GM23338 (cell line): ENCODE data around the gene ENOX1. TPM values are rescaled to one million over a fixed set of nuclear protein-coding genes. Genes with fewer than 3 reads are reported as not detected.

Experiments used
- ATAC-seq: fragments of 200-7000 bp; cut with Tn5 transposase; 3 replicates; pipeline ENCODE4 v1.9.1; 2020
- DNase-seq: peaks from one replicate; pipeline ENCODE4 v3.0.0-alpha.2; 2015; ENCODE audit warnings: low spot score
- H2AFZ ChIP-seq: fragments of 200-600 bp; sonication (generic); 2 replicates; pipeline ENCODE4 v1.8.0; 2016; ENCODE audit warnings: antibody characterized with exemption, mild to moderate bottlenecking, moderate library complexity
- H3F3A ChIP-seq: fragments of 200-600 bp; sonication (generic); replicated peaks from 2 replicates; pipeline ENCODE4 v1.8.0; 2017; ENCODE audit warnings: antibody characterized with exemption, mixed run types, low read depth
- H3K27ac ChIP-seq: fragments of 200-600 bp; sonication (generic); 2 replicates; pipeline ENCODE4 v1.6.1; 2016; ENCODE audit warnings: low read depth
- H3K27me3 ChIP-seq: fragments of 200-600 bp; sonication (generic); 2 replicates; pipeline ENCODE4 v1.8.0; 2016; ENCODE audit warnings: mild to moderate bottlenecking, mixed run types, moderate library complexity; ENCODE audit not compliant: insufficient read depth
- H3K36me3 ChIP-seq: fragments of 200-600 bp; sonication (generic); 2 replicates; pipeline ENCODE4 v1.8.0; 2016; ENCODE audit warnings: mild to moderate bottlenecking; ENCODE audit not compliant: insufficient read depth
- H3K4me1 ChIP-seq: fragments of 200-600 bp; sonication (generic); 2 replicates; pipeline ENCODE4 v1.8.0; 2016; ENCODE audit warnings: mild to moderate bottlenecking, moderate library complexity; ENCODE audit not compliant: insufficient read depth
- H3K4me2 ChIP-seq: fragments of 200-600 bp; sonication (generic); 2 replicates; pipeline ENCODE4 v1.7.1; 2017; ENCODE audit warnings: mixed run types
- H3K4me3 ChIP-seq: fragments of 200-600 bp; sonication (generic); 2 replicates; pipeline ENCODE4 v1.6.1; 2016; ENCODE audit warnings: mixed run types
- H3K79me2 ChIP-seq: fragments of 200-600 bp; sonication (generic); replicated peaks from 2 replicates; pipeline ENCODE4 v1.8.0; 2017; ENCODE audit warnings: mild to moderate bottlenecking; ENCODE audit not compliant: insufficient read depth
- H3K9me2 ChIP-seq: fragments of 200-600 bp; sonication (generic); 2 replicates; pipeline ENCODE4 v1.8.0; 2017; ENCODE audit not compliant: insufficient read depth
- H4K20me1 ChIP-seq: fragments of 200-600 bp; sonication (generic); replicated peaks from 2 replicates; pipeline ENCODE4 v1.8.0; 2017; ENCODE audit warnings: mild to moderate bottlenecking; ENCODE audit not compliant: insufficient read depth
- H3K27ac Mint-ChIP-seq: 2 replicates; pipeline ENCODE4 v1.8.0; 2020; ENCODE audit warnings: inconsistent platforms, mild to moderate bottlenecking, moderate library complexity, mixed read lengths
- H3K27me3 Mint-ChIP-seq: 3 replicates; pipeline ENCODE4 v1.8.0; 2022; ENCODE audit warnings: low read depth, mild to moderate bottlenecking, moderate library complexity, mixed read lengths, inconsistent platforms; ENCODE audit not compliant: insufficient read depth, poor library complexity
- H3K36me3 Mint-ChIP-seq: 3 replicates; pipeline ENCODE4 v1.8.0; 2021; ENCODE audit warnings: low read depth, mild to moderate bottlenecking, inconsistent platforms, moderate library complexity, mixed read lengths
- H3K4me1 Mint-ChIP-seq: 3 replicates; pipeline ENCODE4 v1.8.0; 2020; ENCODE audit warnings: mild to moderate bottlenecking, inconsistent platforms, mixed read lengths
- H3K4me3 Mint-ChIP-seq: 3 replicates; pipeline ENCODE4 v1.8.0; 2021; ENCODE audit warnings: moderate library complexity, mild to moderate bottlenecking, inconsistent platforms, mixed read lengths
- H3K9me3 Mint-ChIP-seq: 3 replicates; pipeline ENCODE4 v1.8.0; 2020; ENCODE audit warnings: moderate library complexity, mild to moderate bottlenecking, inconsistent platforms, mixed read lengths
- CREB1 ChIP-seq: fragments of 250-450 bp; sonication (Bioruptor Pico); IDR thresholded peaks from 2 replicates; pipeline ENCODE4 v1.5.0; 2020; ENCODE audit warnings: low read depth, mild to moderate bottlenecking, moderate library complexity
- CTCF ChIP-seq, 2 experiments: fragments of 200-600 bp in 1 of 2; sonication (generic) in 1 of 2; conservative IDR thresholded peaks; 2 replicates each; pipeline versions ENCODE4 v1.5.1 to v1.6.1; 2016 to 2017; ENCODE audit warnings: antibody characterized with exemption in 2 of 2, low read depth in 2 of 2, mild to moderate bottlenecking in 2 of 2, moderate library complexity in 1 of 2
- ETS1 ChIP-seq: IDR thresholded peaks from 2 replicates; pipeline ENCODE4 v1.6.1; 2016; ENCODE audit warnings: antibody characterized with exemption
- EZH2 ChIP-seq: fragments of 200-600 bp; sonication (generic); IDR thresholded peaks from one replicate; pipeline ENCODE4 v1.8.0; 2017; ENCODE audit warnings: antibody characterized with exemption, mild to moderate bottlenecking, low read depth; ENCODE audit not compliant: unreplicated experiment
- EZH2phosphoT487 ChIP-seq: fragments of 200-600 bp; sonication (generic); IDR thresholded peaks from one replicate; pipeline ENCODE4 v1.8.1; 2018; ENCODE audit warnings: antibody characterized with exemption; ENCODE audit not compliant: unreplicated experiment
- JUNB ChIP-seq: IDR thresholded peaks from one replicate; pipeline ENCODE4 v1.6.1; 2016; ENCODE audit warnings: antibody characterized with exemption; ENCODE audit not compliant: unreplicated experiment
- NANOG ChIP-seq: IDR thresholded peaks from 2 replicates; pipeline ENCODE4 v1.6.1; 2016; ENCODE audit warnings: antibody characterized with exemption, borderline replicate concordance
- POLR2AphosphoS5 ChIP-seq: IDR thresholded peaks from 2 replicates; pipeline ENCODE4 v1.6.1; 2016; ENCODE audit warnings: antibody characterized with exemption, low read depth
- REST ChIP-seq: IDR thresholded peaks from one replicate; pipeline ENCODE4 v1.6.1; 2018; ENCODE audit warnings: antibody characterized with exemption; ENCODE audit not compliant: unreplicated experiment
- STAT1 ChIP-seq: IDR thresholded peaks from one replicate; pipeline ENCODE4 v1.6.1; 2016; ENCODE audit warnings: antibody characterized with exemption; ENCODE audit not compliant: unreplicated experiment
- ZNF114 ChIP-seq: fragments of 250-450 bp; sonication (Bioruptor Pico); IDR thresholded peaks from 2 replicates; pipeline ENCODE4 v1.5.0; 2020; ENCODE audit warnings: mild to moderate bottlenecking, moderate library complexity
- ZNF331 ChIP-seq: fragments of 250-450 bp; sonication (Bioruptor Pico); IDR thresholded peaks from 2 replicates; pipeline ENCODE4 v1.5.0; 2020; ENCODE audit warnings: low read depth, mild to moderate bottlenecking, moderate library complexity
- polyA plus RNA-seq: library from polyadenylated mRNA; unstranded; fragments of >200 nt; fragmentation: Nextera tagmentation; extraction: Ambion mirVana; gene quantifications from 2 replicates; pipeline ENCODE4 v1.2.1, GENCODE V29; 2016
- total RNA-seq: library from RNA; depleted of rRNA; stranded (reverse); fragments of >200 nt; shearing (Covaris generic); gene quantifications from 2 replicates; pipeline ENCODE4 v1.2.3, GENCODE V29; 2014
- TF ChIP-seq, protein P1 (sequence below): fragments of 250-450 bp; sonication (Bioruptor Pico); IDR thresholded peaks from 2 replicates; pipeline ENCODE4 v1.5.0; 2020; ENCODE audit warnings: mild to moderate bottlenecking, moderate library complexity

ENOX1 gene
- total and polyA plus RNA-seq, 2 experiments from 2014 or later: 0.66 to 0.81 TPM

GRCh38 chr13:43272851-43273250 is 513.9 kb downstream of the ENOX1 start:
- no peaks in the 10 kb centered on the region for H4K20me1 ChIP-seq
- no peaks in the 10 kb centered on the region for H3K27me3 Mint-ChIP-seq
- H3K9me3 Mint-ChIP-seq: no peaks in the 10 kb centered on the region
- H3K4me1 Mint-ChIP-seq: peaks cover 22% of the 10 kb centered on the region; the same call in 2 of the 3 replicates
- H3K9me2 ChIP-seq: no peaks in the 10 kb centered on the region; the same call in 1 of the 2 replicates
- no peak for TF ChIP-seq REST
- no peak for TF ChIP-seq POLR2AphosphoS5
- TF ChIP-seq ZNF114 (CRISPR knock-in tag): no peak
- TF ChIP-seq CTCF (conservative IDR thresholded peaks at IDR 0.05; ENCODE audit: low read depth in 2 of 2): no peak
- TF ChIP-seq, protein P1, sequence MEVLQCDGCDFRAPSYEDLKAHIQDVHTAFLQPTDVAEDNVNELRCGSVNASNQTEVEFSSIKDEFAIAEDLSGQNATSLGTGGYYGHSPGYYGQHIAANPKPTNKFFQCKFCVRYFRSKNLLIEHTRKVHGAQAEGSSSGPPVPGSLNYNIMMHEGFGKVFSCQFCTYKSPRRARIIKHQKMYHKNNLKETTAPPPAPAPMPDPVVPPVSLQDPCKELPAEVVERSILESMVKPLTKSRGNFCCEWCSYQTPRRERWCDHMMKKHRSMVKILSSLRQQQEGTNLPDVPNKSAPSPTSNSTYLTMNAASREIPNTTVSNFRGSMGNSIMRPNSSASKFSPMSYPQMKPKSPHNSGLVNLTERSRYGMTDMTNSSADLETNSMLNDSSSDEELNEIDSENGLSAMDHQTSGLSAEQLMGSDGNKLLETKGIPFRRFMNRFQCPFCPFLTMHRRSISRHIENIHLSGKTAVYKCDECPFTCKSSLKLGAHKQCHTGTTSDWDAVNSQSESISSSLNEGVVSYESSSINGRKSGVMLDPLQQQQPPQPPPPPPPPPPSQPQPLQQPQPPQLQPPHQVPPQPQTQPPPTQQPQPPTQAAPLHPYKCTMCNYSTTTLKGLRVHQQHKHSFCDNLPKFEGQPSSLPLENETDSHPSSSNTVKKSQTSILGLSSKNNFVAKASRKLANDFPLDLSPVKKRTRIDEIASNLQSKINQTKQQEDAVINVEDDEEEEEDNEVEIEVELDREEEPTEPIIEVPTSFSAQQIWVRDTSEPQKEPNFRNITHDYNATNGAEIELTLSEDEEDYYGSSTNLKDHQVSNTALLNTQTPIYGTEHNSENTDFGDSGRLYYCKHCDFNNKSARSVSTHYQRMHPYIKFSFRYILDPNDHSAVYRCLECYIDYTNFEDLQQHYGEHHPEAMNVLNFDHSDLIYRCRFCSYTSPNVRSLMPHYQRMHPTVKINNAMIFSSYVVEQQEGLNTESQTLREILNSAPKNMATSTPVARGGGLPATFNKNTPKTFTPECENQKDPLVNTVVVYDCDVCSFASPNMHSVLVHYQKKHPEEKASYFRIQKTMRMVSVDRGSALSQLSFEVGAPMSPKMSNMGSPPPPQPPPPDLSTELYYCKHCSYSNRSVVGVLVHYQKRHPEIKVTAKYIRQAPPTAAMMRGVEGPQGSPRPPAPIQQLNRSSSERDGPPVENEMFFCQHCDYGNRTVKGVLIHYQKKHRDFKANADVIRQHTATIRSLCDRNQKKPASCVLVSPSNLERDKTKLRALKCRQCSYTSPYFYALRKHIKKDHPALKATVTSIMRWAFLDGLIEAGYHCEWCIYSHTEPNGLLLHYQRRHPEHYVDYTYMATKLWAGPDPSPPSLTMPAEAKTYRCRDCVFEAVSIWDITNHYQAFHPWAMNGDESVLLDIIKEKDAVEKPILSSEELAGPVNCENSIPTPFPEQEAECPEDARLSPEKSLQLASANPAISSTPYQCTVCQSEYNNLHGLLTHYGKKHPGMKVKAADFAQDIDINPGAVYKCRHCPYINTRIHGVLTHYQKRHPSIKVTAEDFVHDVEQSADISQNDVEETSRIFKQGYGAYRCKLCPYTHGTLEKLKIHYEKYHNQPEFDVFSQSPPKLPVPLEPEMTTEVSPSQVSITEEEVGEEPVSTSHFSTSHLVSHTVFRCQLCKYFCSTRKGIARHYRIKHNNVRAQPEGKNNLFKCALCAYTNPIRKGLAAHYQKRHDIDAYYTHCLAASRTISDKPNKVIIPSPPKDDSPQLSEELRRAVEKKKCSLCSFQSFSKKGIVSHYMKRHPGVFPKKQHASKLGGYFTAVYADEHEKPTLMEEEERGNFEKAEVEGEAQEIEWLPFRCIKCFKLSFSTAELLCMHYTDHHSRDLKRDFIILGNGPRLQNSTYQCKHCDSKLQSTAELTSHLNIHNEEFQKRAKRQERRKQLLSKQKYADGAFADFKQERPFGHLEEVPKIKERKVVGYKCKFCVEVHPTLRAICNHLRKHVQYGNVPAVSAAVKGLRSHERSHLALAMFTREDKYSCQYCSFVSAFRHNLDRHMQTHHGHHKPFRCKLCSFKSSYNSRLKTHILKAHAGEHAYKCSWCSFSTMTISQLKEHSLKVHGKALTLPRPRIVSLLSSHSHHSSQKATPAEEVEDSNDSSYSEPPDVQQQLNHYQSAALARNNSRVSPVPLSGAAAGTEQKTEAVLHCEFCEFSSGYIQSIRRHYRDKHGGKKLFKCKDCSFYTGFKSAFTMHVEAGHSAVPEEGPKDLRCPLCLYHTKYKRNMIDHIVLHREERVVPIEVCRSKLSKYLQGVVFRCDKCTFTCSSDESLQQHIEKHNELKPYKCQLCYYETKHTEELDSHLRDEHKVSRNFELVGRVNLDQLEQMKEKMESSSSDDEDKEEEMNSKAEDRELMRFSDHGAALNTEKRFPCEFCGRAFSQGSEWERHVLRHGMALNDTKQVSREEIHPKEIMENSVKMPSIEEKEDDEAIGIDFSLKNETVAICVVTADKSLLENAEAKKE (CRISPR knock-in tag): no peak
- TF ChIP-seq EZH2phosphoT487: no peak
- TF ChIP-seq ETS1: no peak
- no peak for TF ChIP-seq EZH2
- TF ChIP-seq JUNB: no peak
- TF ChIP-seq CREB1 (CRISPR knock-in tag): no peak
- TF ChIP-seq ZNF331: no peak
- TF ChIP-seq NANOG: no peak
- TF ChIP-seq STAT1: no peak
- H3K4me3 Mint-ChIP-seq: no peak overlapping the region
- H3K27ac ChIP-seq: no peak overlapping the region
- no peak overlapping the region for H3K27ac Mint-ChIP-seq
- H3K27me3 ChIP-seq: no peaks in the 10 kb centered on the region
- no peaks in the 10 kb centered on the region for H3F3A ChIP-seq
- no peak overlapping the region; the same call in 1 of the 2 replicates for H2AFZ ChIP-seq
- no peak; the same call in 2 of the 3 replicates for ATAC-seq
- H3K4me1 ChIP-seq: no peaks in the 10 kb centered on the region
- no peak overlapping the region for H3K4me2 ChIP-seq
- DNase-seq: no peak
- no peak overlapping the region for H3K4me3 ChIP-seq
- no peaks in the 10 kb centered on the region for H3K36me3 Mint-ChIP-seq
- H3K36me3 ChIP-seq: no peaks in the 10 kb centered on the region
- no peaks in the 10 kb centered on the region for H3K79me2 ChIP-seq
